ENCODE results near the gene CLIP2.

The CLIP2 gene

DNA sequence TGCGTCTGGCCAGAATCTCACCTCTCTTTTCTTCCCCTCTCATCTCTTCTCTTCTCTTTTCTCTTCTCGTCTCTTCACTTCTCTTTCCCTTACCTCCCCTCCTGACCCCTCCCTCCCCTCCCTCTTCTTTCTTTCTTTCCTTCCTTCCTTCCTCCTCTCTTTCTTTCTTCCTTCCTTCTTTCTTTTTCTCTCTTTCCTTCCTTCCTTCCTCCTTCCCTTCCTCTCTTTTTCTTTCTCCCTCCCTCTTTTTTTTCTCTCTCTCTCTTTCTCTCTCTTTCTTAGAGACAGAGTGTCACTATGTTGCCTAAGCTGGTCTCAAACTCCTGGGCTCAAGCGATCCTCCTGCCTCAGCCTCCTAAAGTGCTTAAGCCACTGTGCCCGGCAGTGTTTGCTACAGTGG is 159.9 kb downstream of the CLIP2 start:
- DNase-seq = no peak

DNA sequence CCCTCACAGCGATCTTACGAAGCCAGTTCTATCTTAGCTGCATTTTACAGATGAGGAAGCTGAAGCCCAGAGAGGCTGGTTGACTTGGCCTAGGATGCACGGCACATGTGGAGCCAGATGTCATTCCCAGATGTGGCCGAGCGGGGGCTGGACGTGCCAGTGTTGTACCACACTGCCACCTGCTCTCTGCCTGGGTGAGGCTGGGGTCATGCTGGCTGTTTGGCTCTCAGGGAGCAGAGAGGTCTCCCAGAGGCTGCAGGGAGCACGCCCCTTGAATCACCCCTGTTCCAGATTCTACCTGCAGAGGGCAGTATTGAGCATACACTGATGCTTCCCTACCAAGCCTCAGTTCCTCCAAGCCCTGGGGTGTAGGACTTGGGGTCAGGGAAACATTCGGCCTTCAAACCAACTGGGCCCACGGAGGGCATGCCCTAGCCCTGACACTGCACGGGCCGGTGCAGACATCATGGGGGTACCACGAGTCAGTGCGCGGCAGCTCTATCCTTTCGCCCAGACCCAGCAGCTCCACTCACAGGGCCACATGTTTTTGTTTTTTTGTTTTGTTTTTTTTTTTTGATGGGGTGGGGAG is 160.7 kb downstream of the CLIP2 start:
- DNase-seq = peak; percentile 62

DNA sequence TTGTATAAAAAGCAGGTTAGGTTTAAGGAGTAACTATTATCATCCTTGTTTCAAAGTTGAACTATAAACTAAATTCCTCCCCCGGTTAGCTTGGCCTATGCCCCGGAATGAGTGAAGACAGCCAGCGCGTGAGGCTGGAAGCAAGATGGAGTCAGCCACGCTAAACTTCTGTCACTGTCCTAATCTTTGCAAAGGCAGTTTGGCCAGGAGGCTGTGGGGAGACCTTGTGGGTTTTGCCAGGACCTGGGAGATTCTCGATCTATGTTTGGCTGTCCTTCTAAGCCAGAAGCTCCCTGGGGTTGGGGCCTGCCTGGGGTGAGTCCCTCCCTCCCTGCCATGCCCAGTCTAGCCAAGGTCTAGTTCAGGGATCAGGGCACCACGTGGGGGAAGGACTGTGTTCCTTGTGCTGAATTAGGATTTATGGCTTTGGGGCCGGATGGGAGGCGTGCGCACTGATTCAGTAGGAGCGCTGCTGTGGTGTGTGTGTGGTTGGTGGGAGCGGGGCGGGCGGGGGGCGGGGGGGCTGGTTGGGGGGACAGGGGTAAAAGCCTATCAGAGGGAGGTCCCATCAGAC is 163.6 kb downstream of the CLIP2 start:
- DNase-seq = no peak

DNA sequence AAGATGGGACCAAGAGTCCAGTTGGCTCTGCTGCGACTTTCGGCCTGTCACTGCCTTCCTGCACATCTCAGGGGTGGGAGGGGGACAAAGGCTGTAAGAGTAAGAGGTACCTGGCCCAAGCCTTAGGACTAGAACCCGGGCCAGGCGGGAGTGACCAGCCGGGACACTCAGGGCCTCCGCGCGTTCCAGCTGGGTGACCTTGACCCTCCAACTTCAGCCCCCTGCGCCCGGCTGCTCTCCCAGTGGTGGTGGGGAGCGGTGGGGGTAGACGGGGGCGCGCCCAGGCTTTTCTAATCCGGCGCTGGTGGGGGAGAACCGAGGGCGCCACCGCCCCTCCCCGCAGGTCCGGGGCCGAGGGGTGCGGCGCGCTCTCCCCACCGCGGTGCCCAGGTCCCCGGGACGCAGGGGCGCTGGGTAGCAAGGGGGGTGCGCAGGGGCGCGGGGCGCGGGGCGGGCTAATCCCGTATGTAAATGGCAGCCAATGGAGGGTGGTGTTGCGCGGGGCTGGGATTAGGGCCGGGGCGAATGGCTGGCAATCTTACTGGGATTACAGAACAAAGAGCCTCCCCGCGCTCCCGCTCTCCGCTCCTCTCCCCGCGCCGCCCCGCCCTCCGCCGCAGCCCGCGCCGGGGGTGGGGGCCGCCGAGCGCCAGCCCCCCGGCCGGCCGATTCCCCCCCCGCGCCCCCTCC is 164.3 kb downstream of the CLIP2 start, which contains the start of gene GTF2IRD1:
TSS of gene GTF2IRD1 (plus strand) at position 585 of the 690 bp plus-strand sequence. CDS start 54,175 bp downstream, outside the sequence.
- DNase-seq = peak; percentile 41

DNA sequence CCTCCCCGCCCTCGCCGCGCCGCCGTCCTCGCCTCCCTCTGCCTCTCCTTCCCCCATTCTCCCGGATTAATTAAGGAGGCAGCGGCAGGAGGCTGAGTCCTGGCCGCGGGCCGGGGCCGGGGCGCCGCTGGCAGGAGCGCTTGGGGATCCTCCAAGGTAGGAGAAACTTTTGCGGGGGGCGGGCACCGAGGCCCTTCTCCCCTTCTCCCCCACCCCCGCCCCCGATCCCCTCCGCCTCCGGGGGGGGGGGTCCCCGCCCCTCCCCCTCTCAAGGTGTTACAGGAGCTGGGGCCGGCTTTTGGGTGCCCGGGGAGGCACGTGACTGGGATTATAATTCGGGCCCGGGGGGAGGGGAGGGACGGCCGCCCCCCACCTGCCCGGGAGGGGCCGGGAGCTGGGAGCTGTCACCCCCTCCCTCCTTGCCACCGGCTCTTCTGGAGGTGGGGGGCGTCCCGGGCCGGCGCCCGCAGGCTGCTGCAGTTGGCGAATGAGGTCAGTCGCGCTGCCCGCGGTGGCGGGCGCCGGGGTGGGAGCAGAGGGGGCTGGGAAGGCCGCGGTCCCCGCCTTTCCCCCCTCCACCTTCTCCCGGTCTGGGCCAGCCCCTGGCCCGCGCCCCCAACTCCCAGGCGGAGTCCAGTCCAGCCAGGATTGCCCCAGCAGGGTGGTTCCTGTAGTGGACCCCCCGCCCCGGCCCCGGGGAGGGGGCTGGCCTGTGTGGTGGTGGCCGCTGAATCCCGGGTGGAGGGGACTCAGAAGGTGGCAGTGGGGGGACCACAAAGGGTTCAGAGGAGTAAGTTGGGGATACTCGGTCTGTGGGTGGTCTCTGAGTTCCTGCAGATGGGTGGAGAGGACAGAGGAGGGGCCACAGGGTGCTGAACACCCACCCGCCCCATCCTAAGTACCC is 165.1 kb downstream of the CLIP2 start:
- DNase-seq = no peak

DNA sequence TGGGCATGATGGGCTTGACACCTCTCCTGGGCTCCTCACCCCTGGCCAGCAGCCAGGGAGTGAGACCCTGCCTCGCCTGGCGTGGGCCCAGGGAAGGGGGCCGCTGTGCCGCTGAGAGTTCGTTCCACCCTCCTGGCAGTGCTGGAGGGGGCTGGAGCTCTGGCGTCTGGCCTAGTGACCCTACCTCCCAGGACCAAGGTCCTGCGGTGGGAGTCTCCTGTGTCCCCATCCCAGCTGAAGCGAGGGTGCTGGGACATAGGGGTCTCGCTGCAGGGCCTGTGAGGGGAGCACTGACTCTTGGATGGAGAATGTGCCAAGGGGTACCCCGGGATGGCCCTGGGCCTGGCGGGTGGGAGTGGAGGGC is 165.7 kb downstream of the CLIP2 start:
- no peak for DNase-seq

DNA sequence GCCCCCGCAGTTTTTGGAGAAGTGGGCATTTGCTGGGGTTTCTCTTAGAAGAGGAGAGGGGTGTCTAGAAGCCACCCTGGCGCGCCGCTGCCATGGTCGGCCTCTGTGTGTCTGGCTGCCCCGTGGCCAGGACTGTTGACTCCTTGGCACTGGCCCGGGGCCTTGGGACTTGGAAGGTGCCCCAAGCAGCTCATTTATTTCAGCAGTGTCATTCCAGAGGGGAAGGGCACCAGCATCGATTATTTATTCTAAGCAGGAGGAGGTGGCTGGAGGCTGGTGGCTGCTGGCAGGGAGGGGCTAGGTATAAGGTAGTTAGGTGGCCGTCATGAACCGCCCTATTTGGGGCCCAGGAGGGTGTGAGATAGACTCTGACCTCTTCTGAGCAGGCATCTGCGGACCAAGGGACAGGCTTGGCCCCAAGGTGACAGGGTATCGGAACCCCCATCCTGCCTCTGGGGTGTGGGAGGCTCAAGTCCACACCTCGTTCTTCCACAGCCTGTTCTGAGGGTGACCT is 166.1 kb downstream of the CLIP2 start:
- no peak for DNase-seq

Measured in effector CD4-positive, alpha-beta T cell (primary cell).